Measurements from ENCODE around the gene ARMC2. TPM values are rescaled to one million over a fixed set of nuclear protein-coding genes. Genes with fewer than 3 reads are reported as not detected.
"Not testable (repeated sequence)": the region's sequence is repeated elsewhere in the genome, so short reads cannot be mapped to it uniquely, and the experiment has no call there.

The ARMC2 gene
- total RNA-seq, 2 experiments from 2014 or later: 10.3 to 10.9 TPM

GRCh38 chr6:108978638-108979037 lies 130.4 kb downstream of the ARMC2 start:
- H3K4me3 Mint-ChIP-seq; ATAC-seq; POLR2A ChIA-PET; H3K27ac Mint-ChIP-seq; DNase-seq; H3K9me3 Mint-ChIP-seq (ENCODE audit: insufficient read depth); H3K27me3 Mint-ChIP-seq (ENCODE audit: low read depth); CTCF ChIA-PET; H3K4me1 Mint-ChIP-seq (ENCODE audit: low read depth): not testable (repeated sequence)
- peaks cover 19% of the 10 kb centered on the region for H3K36me3 Mint-ChIP-seq (ENCODE audit: low read depth)

- Mint-ChIP-seq H3K9me3 (ENCODE audit: insufficient read depth) (no peaks in the 10 kb centered on the region), H3K27ac (no peak overlapping the region), H3K36me3 (ENCODE audit: low read depth) (peaks cover 32% of the 10 kb centered on the region), H3K4me3 (no peak overlapping the region), H3K4me1 (ENCODE audit: low read depth) (no peaks in the 10 kb centered on the region), H3K27me3 (ENCODE audit: low read depth) (peaks cover 4% of the 10 kb centered on the region)
- ChIA-PET CTCF (no interaction called here), POLR2A (no interaction called here)
- no peak for DNase-seq
- ATAC-seq: no peak
Observed at GRCh38 chr6:108982154-108983113, 134.2 kb downstream of the ARMC2 start.

- DNase-seq (no peak), ATAC-seq (no peak)
- CTCF ChIA-PET: no interaction called here
- Mint-ChIP-seq H3K27ac (no peak overlapping the region), H3K36me3 (ENCODE audit: low read depth) (peaks cover 37% of the 10 kb centered on the region), H3K4me3 (no peak overlapping the region), H3K9me3 (ENCODE audit: insufficient read depth) (no peaks in the 10 kb centered on the region), H3K4me1 (ENCODE audit: low read depth) (no peaks in the 10 kb centered on the region), H3K27me3 (ENCODE audit: low read depth) (peaks cover 4% of the 10 kb centered on the region)
- POLR2A ChIA-PET: no interaction called here
Observed at GRCh38 chr6:108983151-108983550, 134.9 kb downstream of the ARMC2 start.

- DNase-seq (no peak), ATAC-seq (no peak)
- no peak overlapping the region for H3K27ac Mint-ChIP-seq
- no peaks in the 10 kb centered on the region for H3K4me1 Mint-ChIP-seq (ENCODE audit: low read depth)
- CTCF ChIA-PET: no interaction called here
- POLR2A ChIA-PET: no interaction called here
- H3K36me3 Mint-ChIP-seq (ENCODE audit: low read depth): peaks cover 44% of the 10 kb centered on the region
- no peaks in the 10 kb centered on the region for H3K9me3 Mint-ChIP-seq (ENCODE audit: insufficient read depth)
- no peaks in the 10 kb centered on the region for H3K27me3 Mint-ChIP-seq (ENCODE audit: low read depth)
- H3K4me3 Mint-ChIP-seq: no peak overlapping the region
Observed at GRCh38 chr6:108985301-108985700, 137.1 kb downstream of the ARMC2 start.

- Mint-ChIP-seq H3K9me3 (ENCODE audit: insufficient read depth) (no peaks in the 10 kb centered on the region), H3K27ac (no peak overlapping the region), H3K4me3 (no peak overlapping the region), H3K27me3 (ENCODE audit: low read depth) (no peaks in the 10 kb centered on the region), H3K4me1 (ENCODE audit: low read depth) (no peaks in the 10 kb centered on the region), H3K36me3 (ENCODE audit: low read depth) (peaks cover 59% of the 10 kb centered on the region)
- CTCF ChIA-PET: interaction anchor here (1.2 to 1.8 kb wide), 4 partner anchors 9 to 445 kb away, joined by 3 to 7 read pairs (median 4); no protein-coding TSS in a partner anchor
- POLR2A ChIA-PET: interaction anchor here (0.7 kb wide), 1 partner anchor 16 kb away, joined by 3 read pairs; no protein-coding TSS in a partner anchor
- no peak for ATAC-seq
- no peak for DNase-seq
Observed at GRCh38 chr6:108987156-108987555, 138.9 kb downstream of the ARMC2 start.

GRCh38 chr6:108988296-108988695 lies 140.1 kb downstream of the ARMC2 start:
- Mint-ChIP-seq H3K4me1 (ENCODE audit: low read depth) (no peaks in the 10 kb centered on the region), H3K27ac (no peak overlapping the region), H3K9me3 (ENCODE audit: insufficient read depth) (no peaks in the 10 kb centered on the region)

GRCh38 chr6:108988765-108989164 lies 140.5 kb downstream of the ARMC2 start:
- Mint-ChIP-seq H3K4me1 (ENCODE audit: low read depth) (no peaks in the 10 kb centered on the region), H3K9me3 (ENCODE audit: insufficient read depth) (no peaks in the 10 kb centered on the region), H3K4me3 (no peak overlapping the region), H3K27me3 (ENCODE audit: low read depth) (no peaks in the 10 kb centered on the region), H3K36me3 (ENCODE audit: low read depth) (peaks cover 66% of the 10 kb centered on the region), H3K27ac (no peak overlapping the region)
- ChIA-PET CTCF (interaction anchor here (1.0 to 1.5 kb wide), 4 partner anchors 20 to 138 kb away, joined by 3 read pairs; no protein-coding TSS in a partner anchor), POLR2A (no interaction called here)
- ATAC-seq (no peak), DNase-seq (no peak)

More at GRCh38 chr6:108988296-108988695, 140.1 kb downstream of the ARMC2 start:
- H3K4me3 Mint-ChIP-seq: no peak overlapping the region
- ChIA-PET POLR2A (no interaction called here), CTCF (interaction anchor here (1.0 to 1.5 kb wide), 4 partner anchors 20 to 138 kb away, joined by 3 read pairs; no protein-coding TSS in a partner anchor)
- H3K36me3 Mint-ChIP-seq (ENCODE audit: low read depth): peaks cover 64% of the 10 kb centered on the region
- DNase-seq: no peak
- H3K27me3 Mint-ChIP-seq (ENCODE audit: low read depth): no peaks in the 10 kb centered on the region
- ATAC-seq: no peak

- Mint-ChIP-seq H3K36me3 (ENCODE audit: low read depth) (peaks cover 61% of the 10 kb centered on the region), H3K9me3 (ENCODE audit: insufficient read depth) (no peaks in the 10 kb centered on the region), H3K4me3 (no peak overlapping the region), H3K27me3 (ENCODE audit: low read depth) (no peaks in the 10 kb centered on the region), H3K4me1 (ENCODE audit: low read depth) (no peaks in the 10 kb centered on the region), H3K27ac (no peak overlapping the region)
- DNase-seq (no peak), ATAC-seq (no peak)
- ChIA-PET CTCF (no interaction called here), POLR2A (no interaction called here)
Observed at GRCh38 chr6:108989700-108990099, 141.5 kb downstream of the ARMC2 start.

- Mint-ChIP-seq H3K4me3 (no peak overlapping the region), H3K9me3 (ENCODE audit: insufficient read depth) (no peaks in the 10 kb centered on the region), H3K27me3 (ENCODE audit: low read depth) (no peaks in the 10 kb centered on the region), H3K36me3 (ENCODE audit: low read depth) (peaks cover 58% of the 10 kb centered on the region), H3K27ac (no peak overlapping the region), H3K4me1 (ENCODE audit: low read depth) (no peaks in the 10 kb centered on the region)
- ChIA-PET POLR2A (no interaction called here), CTCF (no interaction called here)
- ATAC-seq: no peak
- no peak for DNase-seq
Observed at GRCh38 chr6:108993876-108994275, 145.7 kb downstream of the ARMC2 start.

GRCh38 chr6:108995296-108995695 lies 147.1 kb downstream of the ARMC2 start:
- Mint-ChIP-seq H3K4me3 (no peak overlapping the region), H3K9me3 (ENCODE audit: insufficient read depth) (no peaks in the 10 kb centered on the region), H3K36me3 (ENCODE audit: low read depth) (peaks cover 60% of the 10 kb centered on the region), H3K4me1 (ENCODE audit: low read depth) (no peaks in the 10 kb centered on the region), H3K27ac (no peak overlapping the region), H3K27me3 (ENCODE audit: low read depth) (no peaks in the 10 kb centered on the region)
- POLR2A ChIA-PET: no interaction called here
- CTCF ChIA-PET: interaction anchor here (0.8 to 2.1 kb wide), 2 partner anchors 9 to 78 kb away, joined by 3 to 7 read pairs; no protein-coding TSS in a partner anchor
- DNase-seq: no peak
- ATAC-seq: no peak

GRCh38 chr6:108996208-108996607 lies 148.0 kb downstream of the ARMC2 start:
- POLR2A ChIA-PET: no interaction called here
- Mint-ChIP-seq H3K36me3 (ENCODE audit: low read depth) (peaks cover 55% of the 10 kb centered on the region), H3K27ac (no peak overlapping the region), H3K4me1 (ENCODE audit: low read depth) (no peaks in the 10 kb centered on the region), H3K4me3 (no peak overlapping the region), H3K9me3 (ENCODE audit: insufficient read depth) (no peaks in the 10 kb centered on the region), H3K27me3 (ENCODE audit: low read depth) (no peaks in the 10 kb centered on the region)
- CTCF ChIA-PET: interaction anchor here (0.8 to 2.1 kb wide), 3 partner anchors 9 to 77 kb away, joined by 3 to 7 read pairs (median 3); no protein-coding TSS in a partner anchor
- ATAC-seq: no peak
- no peak for DNase-seq

GRCh38 chr6:108998485-108998884 lies 150.3 kb downstream of the ARMC2 start:
- Mint-ChIP-seq H3K4me3 (no peak overlapping the region), H3K4me1 (ENCODE audit: low read depth) (peaks cover 7% of the 10 kb centered on the region), H3K9me3 (ENCODE audit: insufficient read depth) (no peaks in the 10 kb centered on the region), H3K36me3 (ENCODE audit: low read depth) (peaks cover 48% of the 10 kb centered on the region), H3K27me3 (ENCODE audit: low read depth) (no peaks in the 10 kb centered on the region), H3K27ac (no peak overlapping the region)
- ChIA-PET POLR2A (no interaction called here), CTCF (no interaction called here)
- ATAC-seq (no peak), DNase-seq (no peak)

Data from activated CD8-positive, alpha-beta T cell treated with anti-CD3 and anti-CD28 coated beads, Interleukin-2, amount 10 ng/mL, durations not matched to agents 7 days and 5 days (primary cell).